A375 (cell line): ENCODE results near the gene AP4E1. TPM values are rescaled to one million over a fixed set of nuclear protein-coding genes. Genes with fewer than 3 reads are reported as not detected.

Source experiments
- total RNA-seq: library from RNA; depleted of rRNA; stranded (reverse); fragments of >200 nt; shearing (Covaris generic); gene quantifications from 2 replicates; pipeline ENCODE4 v1.2.3, GENCODE V29; 2014; rRNA removed

The AP4E1 gene
- total RNA-seq: 7.1 and 7.2 TPM in 2 replicates

DNA sequence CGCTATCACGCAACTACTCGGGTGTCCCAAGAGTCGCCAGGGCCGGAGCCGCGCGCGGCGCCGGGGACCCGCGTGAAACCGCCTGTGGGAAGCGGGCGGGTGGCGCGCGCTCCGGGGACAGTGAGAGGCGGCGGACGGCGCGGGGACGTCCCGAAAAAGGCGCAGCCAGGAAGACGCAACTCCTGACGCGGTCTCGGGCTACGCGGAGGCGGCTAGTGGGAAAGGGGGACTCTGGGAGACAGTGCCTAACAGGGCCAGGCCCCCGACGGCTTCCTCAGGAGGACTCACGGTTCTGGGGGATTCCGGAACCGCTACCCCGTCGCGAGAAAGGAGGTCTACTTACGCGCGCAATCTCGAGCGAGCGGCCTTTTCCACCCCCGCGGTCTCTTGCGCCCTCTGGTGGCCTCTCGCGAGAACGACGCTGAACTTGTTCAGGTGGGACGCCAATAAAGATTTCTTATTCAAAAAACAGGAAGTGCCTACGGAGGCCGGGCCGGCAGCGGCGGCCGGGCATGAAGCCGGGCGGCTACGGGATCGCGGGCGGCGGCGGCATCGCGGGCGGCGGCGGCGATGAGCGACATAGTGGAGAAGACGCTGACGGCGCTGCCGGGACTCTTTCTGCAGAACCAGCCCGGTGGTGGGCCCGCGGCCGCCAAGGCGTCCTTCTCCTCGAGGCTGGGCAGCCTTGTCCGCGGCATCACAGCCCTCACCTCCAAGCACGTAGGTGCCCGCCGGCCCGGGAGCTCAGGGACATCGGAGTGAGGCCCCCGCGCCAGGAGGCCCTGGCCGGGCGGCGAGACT, at the start of gene AP4E1:
Gene AP4E1 (plus strand): TSS at position 475 of the 801 bp plus-strand sequence. CDS start 96 bp downstream, at position 571.

Other genes starting within 250 kb of the AP4E1 start
- 26.9 and 27.0 TPM in 2 replicates for gene TRPM7, start 221.9 kb upstream of the AP4E1 start, total RNA-seq
- gene SPPL2A, start 143.0 kb upstream of the AP4E1 start, total RNA-seq: 55.9 and 57.9 TPM in 2 replicates
- gene TNFAIP8L3, start 186.2 kb downstream of the AP4E1 start, total RNA-seq: not detected in 2 replicates